H9 (cell line): ENCODE data around the gene SLC24A3. TPM values are rescaled to one million over a fixed set of nuclear protein-coding genes. Genes with fewer than 3 reads are reported as not detected.

ENCODE experiments used
- DNase-seq: peaks from one replicate; pipeline ENCODE4 v3.0.0-alpha.2; 2017
- H2AFZ ChIP-seq: one replicate; pipeline ENCODE4 v1.6.1; 2013; ENCODE audit warnings: mild to moderate bottlenecking, low read length, control low read depth, moderate library complexity
- H2AK5ac ChIP-seq: 2 replicates; pipeline ENCODE4 v1.6.1; 2013; ENCODE audit warnings: low read length, control low read depth, mixed read lengths; ENCODE audit not compliant: insufficient read length
- H2BK120ac ChIP-seq: one replicate; pipeline ENCODE4 v1.6.1; 2013; ENCODE audit warnings: low read depth, mild to moderate bottlenecking, low read length, control low read depth, inconsistent platforms; ENCODE audit not compliant: poor library complexity, severe bottlenecking
- H2BK12ac ChIP-seq: 2 replicates; pipeline ENCODE4 v1.6.1; 2013; ENCODE audit warnings: low read length, control low read depth, mixed read lengths, low read depth; ENCODE audit not compliant: insufficient read length
- H2BK15ac ChIP-seq: 2 replicates; pipeline ENCODE4 v1.6.1; 2013; ENCODE audit warnings: low read depth, low read length, control low read depth
- H2BK20ac ChIP-seq: one replicate; pipeline ENCODE4 v1.6.1; 2013; ENCODE audit warnings: low read depth, mild to moderate bottlenecking, low read length, control low read depth, inconsistent platforms; ENCODE audit not compliant: poor library complexity, severe bottlenecking
- H2BK5ac ChIP-seq: 2 replicates; pipeline ENCODE4 v1.6.1; 2013; ENCODE audit warnings: low read length, control low read depth, mixed read lengths; ENCODE audit not compliant: insufficient read length
- H3K14ac ChIP-seq: 2 replicates; pipeline ENCODE4 v1.6.1; 2013; ENCODE audit warnings: low read length, control low read depth; ENCODE audit not compliant: insufficient read depth
- H3K18ac ChIP-seq: 2 replicates; pipeline ENCODE4 v1.6.1; 2013; ENCODE audit warnings: low read depth, mild to moderate bottlenecking, mixed read lengths, low read length, control low read depth; ENCODE audit not compliant: insufficient read length
- H3K23ac ChIP-seq: 2 replicates; pipeline ENCODE4 v1.6.1; 2013; ENCODE audit warnings: low read length, control low read depth, mixed read lengths, low read depth; ENCODE audit not compliant: insufficient read length
- H3K23me2 ChIP-seq: 2 replicates; pipeline ENCODE4 v1.6.1; 2013; ENCODE audit warnings: low read depth, mild to moderate bottlenecking, mixed read lengths, low read length, control low read depth; ENCODE audit not compliant: insufficient read length, poor library complexity, severe bottlenecking
- H3K27ac ChIP-seq: 2 replicates; pipeline ENCODE4 v1.5.1; 2013; ENCODE audit warnings: low read length, control low read depth, mixed read lengths, low read depth; ENCODE audit not compliant: insufficient read length
- H3K27me3 ChIP-seq: 2 replicates; pipeline ENCODE4 v1.6.1; 2013; ENCODE audit warnings: low read length, control low read depth, inconsistent platforms; ENCODE audit not compliant: insufficient read depth
- H3K4ac ChIP-seq: 2 replicates; pipeline ENCODE4 v1.6.1; 2013; ENCODE audit warnings: low read depth, mild to moderate bottlenecking, control low read depth, inconsistent platforms, low read length, moderate library complexity
- H3K4me1 ChIP-seq: 2 replicates; pipeline ENCODE4 v1.6.1; 2013; ENCODE audit warnings: low read length, control low read depth, inconsistent platforms; ENCODE audit not compliant: insufficient read depth
- H3K4me2 ChIP-seq: 2 replicates; pipeline ENCODE4 v1.6.1; 2013; ENCODE audit warnings: low read length, control low read depth, mixed read lengths; ENCODE audit not compliant: insufficient read length, insufficient read depth
- H3K56ac ChIP-seq: 2 replicates; pipeline ENCODE4 v1.6.1; 2013; ENCODE audit warnings: low read depth, mild to moderate bottlenecking, mixed read lengths, low read length, control low read depth; ENCODE audit not compliant: insufficient read length
- H3K79me1 ChIP-seq: 2 replicates; pipeline ENCODE4 v1.6.1; 2013; ENCODE audit warnings: low read depth, mild to moderate bottlenecking, moderate library complexity, low read length, control low read depth, inconsistent platforms; ENCODE audit not compliant: insufficient read depth, poor library complexity, severe bottlenecking
- H3K79me2 ChIP-seq: 2 replicates; pipeline ENCODE4 v1.6.1; 2013; ENCODE audit warnings: low read length, control low read depth, inconsistent platforms; ENCODE audit not compliant: insufficient read depth
- H3K9ac ChIP-seq: 2 replicates; pipeline ENCODE4 v1.6.1; 2013; ENCODE audit warnings: low read length, control low read depth, mixed read lengths; ENCODE audit not compliant: insufficient read length; ENCODE audit errors: extremely low read depth
- H3K9me3 ChIP-seq: one replicate; pipeline ENCODE4 v1.6.1; 2013; ENCODE audit warnings: low read depth, low read length, inconsistent platforms; ENCODE audit not compliant: control insufficient read depth
- H3T11ph ChIP-seq: one replicate; pipeline ENCODE4 v1.6.1; 2013; ENCODE audit warnings: mild to moderate bottlenecking, low read length, control low read depth, inconsistent platforms
- H4K20me1 ChIP-seq: one replicate; pipeline ENCODE4 v1.6.1; 2013; ENCODE audit not compliant: control insufficient read depth, insufficient read length, insufficient read depth
- H4K5ac ChIP-seq: 2 replicates; pipeline ENCODE4 v1.6.1; 2013; ENCODE audit warnings: low read depth, mild to moderate bottlenecking, mixed read lengths, low read length, control low read depth; ENCODE audit not compliant: insufficient read length
- H4K8ac ChIP-seq: replicated peaks from 2 replicates; pipeline ENCODE4 v1.6.1; 2013; ENCODE audit warnings: low read length, control low read depth, mixed read lengths, low read depth; ENCODE audit not compliant: insufficient read length
- H4K91ac ChIP-seq: 2 replicates; pipeline ENCODE4 v1.6.1; 2013; ENCODE audit warnings: low read depth, mild to moderate bottlenecking, moderate library complexity, mixed read lengths, low read length, control low read depth; ENCODE audit not compliant: insufficient read length
- H3K27ac Mint-ChIP-seq, 3 experiments: 2 replicates in 2 of 3; 3 replicates in 1 of 3; pipeline ENCODE4 v1.8.0; 2020 to 2021; ENCODE audit warnings: mixed read lengths in 3 of 3, mild to moderate bottlenecking in 1 of 3, moderate library complexity in 1 of 3
- H3K27me3 Mint-ChIP-seq: 2 replicates; pipeline ENCODE4 v1.8.0; 2021; ENCODE audit warnings: low read depth, mild to moderate bottlenecking, moderate library complexity, mixed read lengths
- H3K36me3 Mint-ChIP-seq, 3 experiments: 2 replicates in 2 of 3; 3 replicates in 1 of 3; pipeline ENCODE4 v1.8.0; 2020 to 2021; ENCODE audit warnings: low read depth in 3 of 3, mixed read lengths in 3 of 3; ENCODE audit not compliant: insufficient read depth in 1 of 3
- H3K4me1 Mint-ChIP-seq, 2 experiments: 2 replicates each; pipeline ENCODE4 v1.8.0; 2020; ENCODE audit warnings: mixed read lengths in 2 of 2
- H3K4me3 Mint-ChIP-seq, 2 experiments: 2 replicates in 1 of 2; 3 replicates in 1 of 2; pipeline ENCODE4 v1.8.0; 2020 to 2021; ENCODE audit warnings: mild to moderate bottlenecking in 2 of 2, mixed read lengths in 2 of 2, moderate library complexity in 1 of 2
- H3K9me3 Mint-ChIP-seq, 2 experiments: 2 replicates in 1 of 2; 3 replicates in 1 of 2; pipeline ENCODE4 v1.8.0; 2020; ENCODE audit warnings: mild to moderate bottlenecking in 2 of 2, mixed read lengths in 2 of 2, moderate library complexity in 1 of 2
- WGBS: extraction: QIAGEN DNeasy Blood & Tissue Kit; methylation state at CpG from one replicate; pipeline ENCODE4 v1.1.7; 2013; ENCODE audit warnings: missing lambda C conversion rate, low lambda C conversion rate, mixed read lengths; ENCODE audit not compliant: insufficient read length; ENCODE audit errors: extremely low coverage; 5-methylcytosine and 5-hydroxymethylcytosine counted together
- total RNA-seq: library from RNA; stranded (reverse); gene quantifications from 2 replicates; pipeline ENCODE4 v1.2.1, GENCODE V29; 2021
- TF ChIP-seq, protein P1 (sequence below): fragments of 200-600 bp; sonication (generic); conservative IDR thresholded peaks from 3 replicates; pipeline ENCODE4 v1.8.0; 2021; ENCODE audit warnings: antibody characterized with exemption, mild to moderate bottlenecking

The SLC24A3 gene
- total RNA-seq, 1 experiment from 2014 or later, result 0.83 TPM

DNA sequence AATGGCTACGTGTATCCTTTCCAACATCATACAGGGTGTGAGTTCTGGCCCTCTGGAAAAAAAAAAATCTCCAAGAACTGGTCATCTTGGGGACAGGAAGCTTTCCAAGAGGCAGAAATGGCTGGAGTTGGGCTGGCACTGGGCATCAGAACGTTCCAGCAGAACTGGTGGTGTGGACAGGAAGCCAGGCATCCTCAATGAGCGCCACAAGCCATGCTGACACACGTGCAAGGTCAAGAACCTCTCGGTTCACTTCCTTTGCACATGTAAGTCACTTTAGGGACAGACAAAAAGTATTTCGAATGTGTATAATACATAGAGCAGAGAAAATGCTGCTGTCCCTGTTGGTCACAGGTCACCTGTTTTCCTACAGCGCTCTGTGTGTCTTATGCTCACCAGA lies 518.3 kb downstream of the SLC24A3 start:
- H4K8ac ChIP-seq, result no peak overlapping the region
- no peak overlapping the region for H2AK5ac ChIP-seq
- H3K4me3 Mint-ChIP-seq, result no peak overlapping the region
- H3K9ac ChIP-seq, result no peak overlapping the region
- no peak overlapping the region for H3K14ac ChIP-seq
- no peak overlapping the region for H2BK15ac ChIP-seq
- H3K27me3 Mint-ChIP-seq, result no peaks in the 10 kb centered on the region
- TF ChIP-seq, protein P1, sequence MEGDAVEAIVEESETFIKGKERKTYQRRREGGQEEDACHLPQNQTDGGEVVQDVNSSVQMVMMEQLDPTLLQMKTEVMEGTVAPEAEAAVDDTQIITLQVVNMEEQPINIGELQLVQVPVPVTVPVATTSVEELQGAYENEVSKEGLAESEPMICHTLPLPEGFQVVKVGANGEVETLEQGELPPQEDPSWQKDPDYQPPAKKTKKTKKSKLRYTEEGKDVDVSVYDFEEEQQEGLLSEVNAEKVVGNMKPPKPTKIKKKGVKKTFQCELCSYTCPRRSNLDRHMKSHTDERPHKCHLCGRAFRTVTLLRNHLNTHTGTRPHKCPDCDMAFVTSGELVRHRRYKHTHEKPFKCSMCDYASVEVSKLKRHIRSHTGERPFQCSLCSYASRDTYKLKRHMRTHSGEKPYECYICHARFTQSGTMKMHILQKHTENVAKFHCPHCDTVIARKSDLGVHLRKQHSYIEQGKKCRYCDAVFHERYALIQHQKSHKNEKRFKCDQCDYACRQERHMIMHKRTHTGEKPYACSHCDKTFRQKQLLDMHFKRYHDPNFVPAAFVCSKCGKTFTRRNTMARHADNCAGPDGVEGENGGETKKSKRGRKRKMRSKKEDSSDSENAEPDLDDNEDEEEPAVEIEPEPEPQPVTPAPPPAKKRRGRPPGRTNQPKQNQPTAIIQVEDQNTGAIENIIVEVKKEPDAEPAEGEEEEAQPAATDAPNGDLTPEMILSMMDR, result no peak
- no peak overlapping the region for H3T11ph ChIP-seq
- H3K23me2 ChIP-seq, result no peaks in the 10 kb centered on the region
- H3K4ac ChIP-seq, result no peak overlapping the region
- no peak overlapping the region for H3K23ac ChIP-seq
- no CpG with 5 or more reads among the region's 7 CpGs for WGBS
- no peak overlapping the region for H2BK120ac ChIP-seq
- H3K36me3 Mint-ChIP-seq, result no peaks in the 10 kb centered on the region
- peaks cover 6 to 9% of the 10 kb centered on the region in 2 experiments for H3K4me1 Mint-ChIP-seq
- H3K27ac ChIP-seq, result no peak overlapping the region
- H4K5ac ChIP-seq, result no peak overlapping the region
- DNase-seq, result no peak
- H3K79me2 ChIP-seq, result no peaks in the 10 kb centered on the region
- no peak overlapping the region for H3K18ac ChIP-seq
- H4K20me1 ChIP-seq, result no peaks in the 10 kb centered on the region
- H2BK12ac ChIP-seq, result no peak overlapping the region
- no peaks in the 10 kb centered on the region for H3K4me1 ChIP-seq
- H3K9me3 ChIP-seq, result no peaks in the 10 kb centered on the region
- no peak overlapping the region for H3K4me2 ChIP-seq
- no peaks in the 10 kb centered on the region for H3K9me3 Mint-ChIP-seq
- H3K79me1 ChIP-seq, result no peaks in the 10 kb centered on the region
- no peak overlapping the region for H3K27ac Mint-ChIP-seq
- no peak overlapping the region for H2AFZ ChIP-seq
- no peaks in the 10 kb centered on the region for H3K27me3 ChIP-seq
- no peak overlapping the region for H2BK20ac ChIP-seq
- no peak overlapping the region for H4K91ac ChIP-seq
- H2BK5ac ChIP-seq, result no peak overlapping the region
- no peak overlapping the region for H3K56ac ChIP-seq
